HG03045 (cell line): ENCODE results near the gene MCF2L.

Source experiments
- ATAC-seq: cut with Tn5 transposase; IDR thresholded peaks from one replicate; pipeline ENCODE4 v1.9.1; 2021; ENCODE audit warnings: mild to moderate bottlenecking, moderate library complexity; ENCODE audit not compliant: unreplicated experiment

Gene MCF2L

GRCh38 chr13:112961457-112962369, 7.3 kb upstream of the MCF2L start:
- no peak for ATAC-seq

- ATAC-seq: no peak
Observed at GRCh38 chr13:112962396-112962795, 6.6 kb upstream of the MCF2L start.

- ATAC-seq: no peak
Observed at GRCh38 chr13:112962911-112963625, 5.9 kb upstream of the MCF2L start.

- no peak for ATAC-seq
Observed at GRCh38 chr13:112963641-112964040, 5.4 kb upstream of the MCF2L start.

- no peak for ATAC-seq
Observed at GRCh38 chr13:112964971-112965492, 4.0 kb upstream of the MCF2L start.

DNA sequence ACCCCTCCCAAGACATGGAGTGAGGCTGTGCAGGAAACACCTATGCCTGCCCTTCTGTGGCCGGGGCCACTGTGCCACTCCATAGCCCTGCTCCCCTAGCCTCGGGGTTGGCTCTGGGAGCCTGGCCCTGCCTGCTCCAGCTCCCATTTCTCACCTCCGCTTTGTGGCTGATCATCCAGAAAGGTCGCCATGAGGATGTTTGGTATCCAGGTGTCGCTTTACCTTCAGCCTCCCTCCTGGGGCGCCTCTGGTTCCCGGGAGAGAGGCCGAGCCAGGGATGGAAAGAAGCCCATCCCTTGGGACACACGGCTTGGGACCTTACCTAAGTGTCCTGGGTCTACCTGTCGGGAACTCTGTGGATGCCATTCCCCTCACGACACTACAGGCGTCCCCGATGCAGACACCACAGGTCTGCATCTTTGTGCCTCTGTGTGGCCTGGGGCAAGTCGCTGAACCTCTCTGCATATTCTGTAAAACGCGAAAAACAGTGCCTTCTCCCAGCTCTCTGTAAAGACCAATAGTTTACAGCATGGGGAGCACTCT, 3.4 kb upstream of the MCF2L start:
- no peak for ATAC-seq

- no peak for ATAC-seq
Observed at GRCh38 chr13:112966776-112967175, 2.2 kb upstream of the MCF2L start.

GRCh38 chr13:112967686-112968379, 1.2 kb upstream of the MCF2L start:
- ATAC-seq: no peak

DNA sequence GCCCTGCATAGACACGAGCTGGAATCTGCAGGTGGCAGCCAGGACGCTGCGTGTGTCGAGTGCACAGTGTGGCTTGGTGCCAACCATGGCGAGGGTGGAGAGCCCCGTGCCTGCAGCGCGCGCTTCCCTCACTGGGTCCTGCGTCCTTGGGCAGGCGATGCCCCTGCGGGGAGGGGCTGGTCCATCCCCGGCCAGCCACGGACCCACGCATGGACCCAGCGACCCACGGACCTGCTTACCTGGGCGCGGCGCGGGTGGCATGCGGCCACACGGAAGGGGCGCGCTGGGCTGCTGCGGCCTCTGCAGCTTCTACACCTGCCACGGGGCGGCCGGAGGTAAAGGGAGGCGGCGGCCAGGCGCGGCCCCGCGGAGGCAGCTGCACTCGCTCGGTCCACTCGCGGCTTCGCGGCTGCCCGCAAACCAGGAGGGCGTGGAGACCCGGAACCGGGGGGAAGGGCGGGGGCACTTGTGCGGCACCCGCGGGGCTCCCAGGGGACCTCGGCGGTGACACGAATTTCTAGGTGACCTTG, 569 bp upstream of the MCF2L start:
- ATAC-seq: no peak

DNA sequence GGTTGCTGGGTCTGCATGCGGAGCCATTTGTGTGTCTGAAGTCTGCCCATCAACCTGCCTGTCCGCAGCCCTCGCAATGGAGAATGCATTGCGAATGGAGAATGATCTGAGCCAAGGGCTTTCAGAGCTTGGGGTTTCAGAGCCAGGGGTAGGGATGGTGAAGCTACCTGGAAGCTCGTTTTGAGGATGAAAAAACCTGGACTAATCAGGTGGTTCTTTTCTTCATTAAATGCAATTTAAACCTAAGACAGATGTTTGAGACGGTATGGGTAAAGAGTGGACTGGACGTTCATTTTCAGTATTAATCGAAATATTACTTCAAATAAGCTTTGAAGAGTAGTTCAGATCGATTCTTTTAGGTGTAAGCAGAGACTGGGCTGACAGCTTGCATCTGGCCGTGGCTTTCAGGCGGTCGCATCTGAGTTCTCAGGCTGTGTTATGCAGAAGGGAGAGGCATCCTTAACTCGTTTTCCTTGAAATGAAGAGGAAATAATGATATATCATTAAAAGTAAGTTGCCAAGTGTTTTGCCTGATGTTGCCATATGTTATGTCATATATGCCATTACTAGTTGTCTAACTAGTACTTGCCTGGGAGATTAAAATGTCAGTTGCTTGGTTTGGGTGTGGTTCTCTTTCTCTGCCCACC, 801 bp downstream of the MCF2L start:
- no peak for ATAC-seq

GRCh38 chr13:112970552-112971287, 1.7 kb downstream of the MCF2L start:
- no peak for ATAC-seq

- ATAC-seq: no peak
Observed at GRCh38 chr13:112971288-112971643, 2.3 kb downstream of the MCF2L start.

- no peak for ATAC-seq
Observed at GRCh38 chr13:112972258-112972657, 3.2 kb downstream of the MCF2L start.

DNA sequence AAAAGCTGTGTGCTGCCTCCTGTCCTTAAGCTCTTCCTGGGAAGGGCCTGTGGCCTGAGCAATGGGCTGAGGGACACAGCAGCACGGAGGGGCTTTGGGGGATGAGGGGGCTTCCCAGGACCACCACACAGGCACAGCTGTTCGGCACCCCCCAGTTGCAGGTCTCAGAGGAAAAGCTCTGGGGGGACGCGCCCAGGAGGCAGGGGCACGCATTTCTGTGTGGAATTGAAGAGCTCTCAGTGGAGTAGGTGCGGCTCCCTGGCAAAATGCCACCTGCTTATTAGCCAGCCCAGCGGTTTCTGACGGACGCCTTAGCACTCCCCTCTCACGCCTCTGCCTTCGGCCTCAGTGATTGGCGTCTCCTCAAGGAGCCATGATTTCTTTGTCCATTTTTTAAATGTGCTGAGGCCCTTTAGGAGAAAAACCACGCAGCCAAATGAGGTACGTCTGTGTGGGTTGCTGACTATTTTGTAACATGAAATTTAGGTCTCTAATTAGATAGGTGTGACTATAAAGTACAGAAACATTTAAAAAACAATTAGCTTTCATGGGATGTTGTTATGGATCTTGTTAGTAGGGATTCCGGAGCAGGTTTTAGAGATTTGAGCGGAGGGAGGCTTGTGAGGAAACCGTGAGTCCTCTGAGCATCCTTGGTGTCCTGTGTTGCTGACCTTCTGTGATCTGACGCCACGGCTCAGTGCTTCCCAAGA, 4.0 kb downstream of the MCF2L start:
- ATAC-seq: no peak

DNA sequence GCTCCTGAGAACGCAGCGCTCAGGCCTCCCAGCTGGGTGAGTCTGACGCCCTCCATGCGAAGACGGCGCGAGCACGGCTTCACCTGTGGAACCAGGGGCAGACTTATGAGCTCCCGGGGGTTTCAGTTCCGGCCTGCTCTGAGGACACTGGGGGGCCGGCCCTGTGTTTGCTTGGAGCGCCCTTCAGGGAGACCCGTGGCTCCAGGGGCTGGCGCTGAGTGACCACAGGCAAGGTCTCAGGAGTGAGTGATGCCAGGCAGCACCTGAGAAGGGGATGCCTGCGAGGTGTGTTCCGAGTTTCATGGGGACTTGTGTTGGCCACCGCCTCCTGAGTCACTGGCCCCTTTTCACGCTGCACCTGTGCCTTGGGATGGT, 4.5 kb downstream of the MCF2L start:
- no peak for ATAC-seq

GRCh38 chr13:112974125-112974524, 5.1 kb downstream of the MCF2L start:
- ATAC-seq: no peak

DNA sequence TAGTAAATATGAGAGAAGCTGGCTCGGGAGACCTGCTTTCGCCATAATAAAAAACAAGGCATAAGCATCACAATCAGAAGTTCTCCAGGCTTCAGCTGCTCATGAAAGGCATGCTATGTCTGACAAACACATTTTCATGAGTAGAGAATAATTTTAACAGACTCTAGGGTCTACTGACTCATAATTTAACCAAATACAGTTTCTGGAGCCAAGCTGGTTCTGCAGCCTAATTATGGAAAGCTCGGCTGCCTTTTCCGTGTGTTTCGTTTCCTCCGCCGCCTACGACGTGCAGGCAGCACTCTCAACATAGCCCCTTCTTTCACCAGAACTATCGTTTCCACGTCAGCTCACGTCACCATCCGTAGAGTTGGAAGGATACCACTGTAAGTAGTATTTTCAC, 5.7 kb downstream of the MCF2L start:
- ATAC-seq: no peak

GRCh38 chr13:112975401-112975939, 6.5 kb downstream of the MCF2L start:
- ATAC-seq: no peak

GRCh38 chr13:112976526-112976925, 7.5 kb downstream of the MCF2L start:
- ATAC-seq: no peak
